Upper lobe of left lung (tissue), 4 donors: ENCODE measurements around the gene PLEKHM1.

Experiments used
- CTCF ChIP-seq, 6 experiments: fragments of 450-650 bp in 4 of 6; fragments of 200-600 bp in 2 of 6; sonication (generic) in 2 of 6; IDR thresholded peaks; one replicate each; pipeline ENCODE4 v1.5.1; 2016 to 2019; ENCODE audit warnings: antibody characterized with exemption in 6 of 6
- EP300 ChIP-seq, 4 donors: sonication (generic); formaldehyde crosslinking; IDR thresholded peaks; one replicate each; pipeline ENCODE4 v1.5.1; 2017; ENCODE audit warnings: antibody characterized with exemption in 4 of 4, control low read depth in 2 of 4
- POLR2A ChIP-seq, 4 donors: fragments of 450-650 bp; IDR thresholded peaks; one replicate each; pipeline ENCODE4 v1.5.1; 2016 to 2017; ENCODE audit warnings: antibody characterized with exemption in 4 of 4, mild to moderate bottlenecking in 2 of 4
- POLR2AphosphoS5 ChIP-seq, 2 donors: sonication (generic); formaldehyde crosslinking; IDR thresholded peaks; one replicate each; pipeline ENCODE4 v1.5.1; 2017; ENCODE audit warnings: antibody characterized with exemption in 2 of 2

- peak in 1 of 2 donors; percentile 22 for TF ChIP-seq POLR2AphosphoS5 (IDR thresholded peaks at IDR 0.05)
- TF ChIP-seq CTCF (IDR thresholded peaks at IDR 0.05): peak; percentile 61 to 84 (median 75)
- no peak for TF ChIP-seq EP300 (IDR thresholded peaks at IDR 0.05)
- TF ChIP-seq POLR2A (IDR thresholded peaks at IDR 0.05): no peak
Measured at GRCh38 chr17:45394913-45395568, 95.5 kb downstream of the PLEKHM1 start.
